HepG2 (cell line): ENCODE measurements around the gene CDK3. TPM values are rescaled to one million over a fixed set of nuclear protein-coding genes. Genes with fewer than 3 reads are reported as not detected.
A peak's percentile ranks its signal among the peaks of the same experiment; 100 is the strongest.

Experiments
- ARNT2 ChIP-seq: sonication (generic); formaldehyde crosslinking; IDR thresholded peaks from 2 replicates; pipeline ENCODE4 v1.8.0; 2022; ENCODE audit warnings: mild to moderate bottlenecking, low read depth, missing genetic modification reagents, moderate library complexity
- CBFB ChIP-seq: sonication (generic); formaldehyde crosslinking; IDR thresholded peaks from 2 replicates; pipeline ENCODE4 v1.4.0; 2020; ENCODE audit warnings: missing genetic modification reagents
- EZH2 ChIP-seq: conservative IDR thresholded peaks from 2 replicates; pipeline ENCODE4 v1.6.1; 2012; ENCODE audit warnings: mild to moderate bottlenecking, low read depth, low read length, moderate library complexity
- HES4 ChIP-seq: sonication (generic); formaldehyde crosslinking; IDR thresholded peaks from 2 replicates; pipeline ENCODE4 v1.9.0; 2021; ENCODE audit warnings: mild to moderate bottlenecking, missing genetic modification reagents, borderline replicate concordance
- MEIS2 ChIP-seq: sonication (generic); formaldehyde crosslinking; IDR thresholded peaks from 2 replicates; pipeline ENCODE4 v1.9.0; 2021; ENCODE audit warnings: mild to moderate bottlenecking, missing genetic modification reagents
- XRCC5 ChIP-seq: fragments of 200-400 bp; formaldehyde crosslinking; optimal IDR thresholded peaks from 2 replicates; pipeline ENCODE3; 2017; ENCODE audit warnings: mild to moderate bottlenecking, low read length
- ZNF124 ChIP-seq: sonication (generic); formaldehyde crosslinking; IDR thresholded peaks from 2 replicates; pipeline ENCODE4 v1.4.0; 2020; ENCODE audit warnings: missing genetic modification reagents
- ZNF615 ChIP-seq: sonication (generic); formaldehyde crosslinking; IDR thresholded peaks from 2 replicates; pipeline ENCODE4 v1.5.0; 2020; ENCODE audit warnings: mild to moderate bottlenecking, missing genetic modification reagents, borderline replicate concordance
- ZNF792 ChIP-seq: IDR thresholded peaks from 2 replicates; pipeline ENCODE4 v1.6.1; 2016
- polyA plus RNA-seq, 8 experiments: library from polyadenylated mRNA; depleted of rRNA in 3 of 8; stranded (reverse) in 7 of 8; unstranded in 1 of 8; fragments of >200 nt; fragmentation: Illumina TruSeq in 4 of 8; extraction: Trizol in 4 of 8; gene quantifications; 2 replicates each; pipeline versions ENCODE4 v1.2.1 to v1.2.3, GENCODE V29; 2011 to 2016; ENCODE audit warnings: low read depth in 4 of 8, missing spikeins in 1 of 8, mixed read lengths in 1 of 8; ENCODE audit not compliant: insufficient read depth in 1 of 8
- total RNA-seq, 5 experiments: library from RNA; depleted of rRNA; stranded (reverse); fragments of >200 nt; fragmentation: Illumina TruSeq; extraction: Trizol; gene quantifications; 2 replicates each; pipeline ENCODE4 v1.2.3, GENCODE V29; 2016; ENCODE audit warnings: low read depth in 1 of 5
- TF ChIP-seq, protein P1 (sequence below): sonication (generic); formaldehyde crosslinking; IDR thresholded peaks from 2 replicates; pipeline ENCODE4 v1.4.0; 2020; ENCODE audit warnings: missing genetic modification reagents
- TF ChIP-seq, protein P2 (sequence below): sonication (generic); formaldehyde crosslinking; IDR thresholded peaks from 2 replicates; pipeline ENCODE4 v1.5.0; 2020; ENCODE audit warnings: mild to moderate bottlenecking, missing genetic modification reagents
- TF ChIP-seq, protein P3 (sequence below): sonication (generic); formaldehyde crosslinking; IDR thresholded peaks from 2 replicates; pipeline ENCODE4 v1.4.0; 2020; ENCODE audit warnings: missing genetic modification reagents
- TF ChIP-seq, protein P4 (sequence below): sonication (generic); formaldehyde crosslinking; IDR thresholded peaks from 2 replicates; pipeline ENCODE4 v1.4.0; 2020; ENCODE audit warnings: missing genetic modification reagents

The CDK3 gene
- total and polyA plus RNA-seq, 2 of the 13 experiments (the other 11 are each of a cell fraction or from before 2014, with no cell fraction given), result 5.8 to 11.4 TPM

DNA sequence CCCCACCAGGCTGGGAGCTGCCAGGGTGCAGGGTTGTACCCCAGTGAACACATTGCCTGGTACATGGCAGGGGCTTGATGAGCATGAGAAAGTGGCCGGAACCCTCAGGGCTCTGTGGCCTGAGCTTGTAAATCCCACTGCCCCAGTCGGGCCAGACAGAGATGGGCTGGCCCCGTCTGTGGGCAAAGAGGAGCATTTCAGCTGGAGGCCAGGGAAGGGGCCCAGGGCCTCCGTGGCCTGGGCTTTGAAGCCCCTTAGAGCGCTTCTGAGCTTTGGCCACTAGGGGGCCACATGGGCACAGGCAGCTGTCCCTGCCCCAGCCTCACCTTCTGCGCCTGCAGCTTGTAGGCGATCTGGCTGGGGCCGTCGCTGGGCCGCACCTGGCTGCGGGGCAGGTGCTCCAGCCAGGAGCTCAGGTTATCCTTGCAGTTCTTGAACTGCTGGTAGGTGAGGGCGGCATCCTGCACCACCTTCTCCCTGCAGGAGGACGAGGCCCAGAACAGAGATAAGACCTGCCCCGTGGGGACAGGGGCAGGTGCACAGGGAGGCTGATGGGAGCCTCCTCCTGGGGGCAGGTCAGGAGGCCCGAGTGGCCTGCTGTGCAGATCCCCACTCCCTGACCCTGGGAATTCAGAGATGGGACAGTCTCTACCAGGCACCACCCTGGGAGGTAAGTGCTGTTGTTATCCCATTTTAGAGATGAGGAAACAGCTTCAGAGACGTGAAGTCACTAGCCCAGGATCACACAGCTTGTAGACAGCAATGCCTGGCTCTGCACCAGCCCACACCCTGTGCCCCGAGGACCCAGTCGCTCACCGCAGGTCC lies 13.7 kb downstream of the CDK3 start (continued):
- TF ChIP-seq, protein P1, sequence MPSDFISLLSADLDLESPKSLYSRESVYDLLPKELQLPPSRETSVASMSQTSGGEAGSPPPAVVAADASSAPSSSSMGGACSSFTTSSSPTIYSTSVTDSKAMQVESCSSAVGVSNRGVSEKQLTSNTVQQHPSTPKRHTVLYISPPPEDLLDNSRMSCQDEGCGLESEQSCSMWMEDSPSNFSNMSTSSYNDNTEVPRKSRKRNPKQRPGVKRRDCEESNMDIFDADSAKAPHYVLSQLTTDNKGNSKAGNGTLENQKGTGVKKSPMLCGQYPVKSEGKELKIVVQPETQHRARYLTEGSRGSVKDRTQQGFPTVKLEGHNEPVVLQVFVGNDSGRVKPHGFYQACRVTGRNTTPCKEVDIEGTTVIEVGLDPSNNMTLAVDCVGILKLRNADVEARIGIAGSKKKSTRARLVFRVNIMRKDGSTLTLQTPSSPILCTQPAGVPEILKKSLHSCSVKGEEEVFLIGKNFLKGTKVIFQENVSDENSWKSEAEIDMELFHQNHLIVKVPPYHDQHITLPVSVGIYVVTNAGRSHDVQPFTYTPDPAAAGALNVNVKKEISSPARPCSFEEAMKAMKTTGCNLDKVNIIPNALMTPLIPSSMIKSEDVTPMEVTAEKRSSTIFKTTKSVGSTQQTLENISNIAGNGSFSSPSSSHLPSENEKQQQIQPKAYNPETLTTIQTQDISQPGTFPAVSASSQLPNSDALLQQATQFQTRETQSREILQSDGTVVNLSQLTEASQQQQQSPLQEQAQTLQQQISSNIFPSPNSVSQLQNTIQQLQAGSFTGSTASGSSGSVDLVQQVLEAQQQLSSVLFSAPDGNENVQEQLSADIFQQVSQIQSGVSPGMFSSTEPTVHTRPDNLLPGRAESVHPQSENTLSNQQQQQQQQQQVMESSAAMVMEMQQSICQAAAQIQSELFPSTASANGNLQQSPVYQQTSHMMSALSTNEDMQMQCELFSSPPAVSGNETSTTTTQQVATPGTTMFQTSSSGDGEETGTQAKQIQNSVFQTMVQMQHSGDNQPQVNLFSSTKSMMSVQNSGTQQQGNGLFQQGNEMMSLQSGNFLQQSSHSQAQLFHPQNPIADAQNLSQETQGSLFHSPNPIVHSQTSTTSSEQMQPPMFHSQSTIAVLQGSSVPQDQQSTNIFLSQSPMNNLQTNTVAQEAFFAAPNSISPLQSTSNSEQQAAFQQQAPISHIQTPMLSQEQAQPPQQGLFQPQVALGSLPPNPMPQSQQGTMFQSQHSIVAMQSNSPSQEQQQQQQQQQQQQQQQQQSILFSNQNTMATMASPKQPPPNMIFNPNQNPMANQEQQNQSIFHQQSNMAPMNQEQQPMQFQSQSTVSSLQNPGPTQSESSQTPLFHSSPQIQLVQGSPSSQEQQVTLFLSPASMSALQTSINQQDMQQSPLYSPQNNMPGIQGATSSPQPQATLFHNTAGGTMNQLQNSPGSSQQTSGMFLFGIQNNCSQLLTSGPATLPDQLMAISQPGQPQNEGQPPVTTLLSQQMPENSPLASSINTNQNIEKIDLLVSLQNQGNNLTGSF, result no peak
- no peak for TF ChIP-seq CBFB (CRISPR knock-in tag)
- TF ChIP-seq, protein P2, sequence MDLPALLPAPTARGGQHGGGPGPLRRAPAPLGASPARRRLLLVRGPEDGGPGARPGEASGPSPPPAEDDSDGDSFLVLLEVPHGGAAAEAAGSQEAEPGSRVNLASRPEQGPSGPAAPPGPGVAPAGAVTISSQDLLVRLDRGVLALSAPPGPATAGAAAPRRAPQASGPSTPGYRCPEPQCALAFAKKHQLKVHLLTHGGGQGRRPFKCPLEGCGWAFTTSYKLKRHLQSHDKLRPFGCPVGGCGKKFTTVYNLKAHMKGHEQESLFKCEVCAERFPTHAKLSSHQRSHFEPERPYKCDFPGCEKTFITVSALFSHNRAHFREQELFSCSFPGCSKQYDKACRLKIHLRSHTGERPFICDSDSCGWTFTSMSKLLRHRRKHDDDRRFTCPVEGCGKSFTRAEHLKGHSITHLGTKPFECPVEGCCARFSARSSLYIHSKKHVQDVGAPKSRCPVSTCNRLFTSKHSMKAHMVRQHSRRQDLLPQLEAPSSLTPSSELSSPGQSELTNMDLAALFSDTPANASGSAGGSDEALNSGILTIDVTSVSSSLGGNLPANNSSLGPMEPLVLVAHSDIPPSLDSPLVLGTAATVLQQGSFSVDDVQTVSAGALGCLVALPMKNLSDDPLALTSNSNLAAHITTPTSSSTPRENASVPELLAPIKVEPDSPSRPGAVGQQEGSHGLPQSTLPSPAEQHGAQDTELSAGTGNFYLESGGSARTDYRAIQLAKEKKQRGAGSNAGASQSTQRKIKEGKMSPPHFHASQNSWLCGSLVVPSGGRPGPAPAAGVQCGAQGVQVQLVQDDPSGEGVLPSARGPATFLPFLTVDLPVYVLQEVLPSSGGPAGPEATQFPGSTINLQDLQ (CRISPR knock-in tag), result no peak
- TF ChIP-seq ZNF124 (CRISPR knock-in tag), result no peak
- TF ChIP-seq MEIS2 (CRISPR knock-in tag), result no peak
- TF ChIP-seq, protein P3, sequence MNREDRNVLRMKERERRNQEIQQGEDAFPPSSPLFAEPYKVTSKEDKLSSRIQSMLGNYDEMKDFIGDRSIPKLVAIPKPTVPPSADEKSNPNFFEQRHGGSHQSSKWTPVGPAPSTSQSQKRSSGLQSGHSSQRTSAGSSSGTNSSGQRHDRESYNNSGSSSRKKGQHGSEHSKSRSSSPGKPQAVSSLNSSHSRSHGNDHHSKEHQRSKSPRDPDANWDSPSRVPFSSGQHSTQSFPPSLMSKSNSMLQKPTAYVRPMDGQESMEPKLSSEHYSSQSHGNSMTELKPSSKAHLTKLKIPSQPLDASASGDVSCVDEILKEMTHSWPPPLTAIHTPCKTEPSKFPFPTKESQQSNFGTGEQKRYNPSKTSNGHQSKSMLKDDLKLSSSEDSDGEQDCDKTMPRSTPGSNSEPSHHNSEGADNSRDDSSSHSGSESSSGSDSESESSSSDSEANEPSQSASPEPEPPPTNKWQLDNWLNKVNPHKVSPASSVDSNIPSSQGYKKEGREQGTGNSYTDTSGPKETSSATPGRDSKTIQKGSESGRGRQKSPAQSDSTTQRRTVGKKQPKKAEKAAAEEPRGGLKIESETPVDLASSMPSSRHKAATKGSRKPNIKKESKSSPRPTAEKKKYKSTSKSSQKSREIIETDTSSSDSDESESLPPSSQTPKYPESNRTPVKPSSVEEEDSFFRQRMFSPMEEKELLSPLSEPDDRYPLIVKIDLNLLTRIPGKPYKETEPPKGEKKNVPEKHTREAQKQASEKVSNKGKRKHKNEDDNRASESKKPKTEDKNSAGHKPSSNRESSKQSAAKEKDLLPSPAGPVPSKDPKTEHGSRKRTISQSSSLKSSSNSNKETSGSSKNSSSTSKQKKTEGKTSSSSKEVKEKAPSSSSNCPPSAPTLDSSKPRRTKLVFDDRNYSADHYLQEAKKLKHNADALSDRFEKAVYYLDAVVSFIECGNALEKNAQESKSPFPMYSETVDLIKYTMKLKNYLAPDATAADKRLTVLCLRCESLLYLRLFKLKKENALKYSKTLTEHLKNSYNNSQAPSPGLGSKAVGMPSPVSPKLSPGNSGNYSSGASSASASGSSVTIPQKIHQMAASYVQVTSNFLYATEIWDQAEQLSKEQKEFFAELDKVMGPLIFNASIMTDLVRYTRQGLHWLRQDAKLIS (CRISPR knock-in tag), result no peak
- no peak for TF ChIP-seq HES4 (CRISPR knock-in tag)
- TF ChIP-seq ZNF615 (CRISPR knock-in tag), result no peak
- no peak for TF ChIP-seq EZH2
- TF ChIP-seq, protein P4, sequence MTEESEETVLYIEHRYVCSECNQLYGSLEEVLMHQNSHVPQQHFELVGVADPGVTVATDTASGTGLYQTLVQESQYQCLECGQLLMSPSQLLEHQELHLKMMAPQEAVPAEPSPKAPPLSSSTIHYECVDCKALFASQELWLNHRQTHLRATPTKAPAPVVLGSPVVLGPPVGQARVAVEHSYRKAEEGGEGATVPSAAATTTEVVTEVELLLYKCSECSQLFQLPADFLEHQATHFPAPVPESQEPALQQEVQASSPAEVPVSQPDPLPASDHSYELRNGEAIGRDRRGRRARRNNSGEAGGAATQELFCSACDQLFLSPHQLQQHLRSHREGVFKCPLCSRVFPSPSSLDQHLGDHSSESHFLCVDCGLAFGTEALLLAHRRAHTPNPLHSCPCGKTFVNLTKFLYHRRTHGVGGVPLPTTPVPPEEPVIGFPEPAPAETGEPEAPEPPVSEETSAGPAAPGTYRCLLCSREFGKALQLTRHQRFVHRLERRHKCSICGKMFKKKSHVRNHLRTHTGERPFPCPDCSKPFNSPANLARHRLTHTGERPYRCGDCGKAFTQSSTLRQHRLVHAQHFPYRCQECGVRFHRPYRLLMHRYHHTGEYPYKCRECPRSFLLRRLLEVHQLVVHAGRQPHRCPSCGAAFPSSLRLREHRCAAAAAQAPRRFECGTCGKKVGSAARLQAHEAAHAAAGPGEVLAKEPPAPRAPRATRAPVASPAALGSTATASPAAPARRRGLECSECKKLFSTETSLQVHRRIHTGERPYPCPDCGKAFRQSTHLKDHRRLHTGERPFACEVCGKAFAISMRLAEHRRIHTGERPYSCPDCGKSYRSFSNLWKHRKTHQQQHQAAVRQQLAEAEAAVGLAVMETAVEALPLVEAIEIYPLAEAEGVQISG (CRISPR knock-in tag), result peak; percentile 61
- no peak for TF ChIP-seq ARNT2
- TF ChIP-seq XRCC5, result peak; percentile 92
- TF ChIP-seq ZNF792 (CRISPR knock-in tag), result no peak
